MG63 (cell line): ENCODE results near the gene IL1B. TPM values are rescaled to one million over a fixed set of nuclear protein-coding genes. Genes with fewer than 3 reads are reported as not detected.

ENCODE experiments used
- DNase-seq: peaks from one replicate; pipeline ENCODE4 v3.0.0-alpha.2; 2020
- H3K27me3 ChIP-seq: fragments of 250-450 bp; sonication (Bioruptor Pico); 2 replicates; pipeline ENCODE4 v1.5.1; 2020; ENCODE audit warnings: mild to moderate bottlenecking, moderate library complexity
- H3K36me3 ChIP-seq: fragments of 250-450 bp; sonication (Bioruptor Pico); 2 replicates; pipeline ENCODE4 v1.5.1; 2020; ENCODE audit warnings: mild to moderate bottlenecking, moderate library complexity
- H3K4me3 ChIP-seq: fragments of 250-450 bp; sonication (Bioruptor Pico); 2 replicates; pipeline ENCODE4 v1.5.1; 2020; ENCODE audit warnings: mild to moderate bottlenecking, moderate library complexity
- H3K9me3 ChIP-seq: fragments of 250-450 bp; sonication (Bioruptor Pico); 2 replicates; pipeline ENCODE4 v1.5.1; 2020; ENCODE audit warnings: mild to moderate bottlenecking, moderate library complexity
- total RNA-seq: library from RNA; depleted of rRNA; stranded (reverse); fragments of >200 nt; shearing (Covaris generic); gene quantifications from 2 replicates; pipeline ENCODE4 v1.2.3, GENCODE V29; 2014; ENCODE audit warnings: low replicate concordance

IL1B gene
- total RNA-seq, 1 experiment from 2014 or later = 21.6 TPM

DNA sequence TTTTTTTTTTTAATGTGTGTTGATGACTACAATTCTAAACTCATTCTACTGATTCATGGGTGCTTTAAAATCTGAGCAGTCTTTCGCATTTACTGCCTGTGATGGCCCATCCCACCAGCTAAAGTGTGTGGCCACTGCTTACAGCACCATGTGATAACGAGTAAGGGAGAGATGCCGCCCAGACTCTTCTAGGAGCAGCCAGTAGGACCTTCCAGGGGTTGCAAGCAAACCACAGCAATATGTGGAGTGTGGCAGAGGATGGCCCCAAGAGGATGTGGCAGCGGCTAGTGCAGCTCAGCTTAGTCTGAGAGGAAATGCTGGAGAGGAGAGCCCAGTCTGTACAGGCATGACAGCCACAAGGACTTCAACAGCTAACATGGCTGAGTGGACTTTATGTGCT, 14.9 kb downstream of the IL1B start:
- no peak overlapping the region for H3K4me3 ChIP-seq
- H3K36me3 ChIP-seq = no peaks in the 10 kb centered on the region; the same call in 1 of the 2 replicates
- H3K9me3 ChIP-seq = no peaks in the 10 kb centered on the region
- H3K27me3 ChIP-seq = no peaks in the 10 kb centered on the region
- DNase-seq = no peak

DNA sequence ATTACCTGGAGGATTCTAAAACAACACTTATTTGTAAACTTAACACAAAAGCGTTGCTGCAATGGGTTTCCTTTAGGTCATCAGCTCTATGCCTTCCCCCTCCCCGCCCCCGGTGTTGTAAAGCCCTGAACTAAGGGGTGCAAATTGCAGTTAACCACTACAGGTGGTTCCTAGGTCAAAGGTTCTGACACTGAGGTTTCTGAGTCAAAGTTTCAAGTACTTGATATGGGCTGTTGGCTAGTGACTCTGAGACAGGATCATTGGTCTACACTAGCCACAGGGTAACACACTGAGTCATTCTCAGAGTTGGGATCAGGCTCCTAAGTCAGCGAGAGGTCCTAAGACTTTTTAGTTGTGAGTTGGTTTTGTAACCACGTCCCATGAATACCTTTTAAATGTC, 15.4 kb downstream of the IL1B start:
- no peak for DNase-seq
- Histone ChIP-seq H3K4me3 (no peak overlapping the region), H3K27me3 (no peaks in the 10 kb centered on the region), H3K36me3 (no peaks in the 10 kb centered on the region; the same call in 1 of the 2 replicates), H3K9me3 (no peaks in the 10 kb centered on the region)

DNA sequence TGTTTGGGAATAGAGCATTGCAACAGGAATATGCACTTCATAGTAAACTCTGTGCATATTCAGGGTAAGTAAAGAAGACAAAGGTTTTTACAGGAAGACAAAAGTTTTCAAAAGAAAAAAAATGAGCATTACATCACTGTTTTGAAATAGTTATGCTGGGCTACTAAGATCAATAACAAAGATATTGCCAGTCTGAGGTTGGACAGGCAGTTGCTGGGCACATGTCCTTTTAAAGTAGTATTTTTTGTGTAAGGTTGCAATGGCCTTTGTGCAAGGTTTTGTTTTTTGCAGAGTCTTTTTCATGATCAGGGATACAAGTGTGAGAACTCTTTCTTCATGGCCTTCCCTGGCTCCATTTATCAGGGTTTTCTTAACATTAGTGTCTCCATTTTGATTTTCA, 16.2 kb downstream of the IL1B start:
- DNase-seq = no peak
- Histone ChIP-seq H3K27me3 (no peaks in the 10 kb centered on the region), H3K4me3 (no peak overlapping the region), H3K36me3 (no peaks in the 10 kb centered on the region; the same call in 1 of the 2 replicates), H3K9me3 (no peaks in the 10 kb centered on the region)

DNA sequence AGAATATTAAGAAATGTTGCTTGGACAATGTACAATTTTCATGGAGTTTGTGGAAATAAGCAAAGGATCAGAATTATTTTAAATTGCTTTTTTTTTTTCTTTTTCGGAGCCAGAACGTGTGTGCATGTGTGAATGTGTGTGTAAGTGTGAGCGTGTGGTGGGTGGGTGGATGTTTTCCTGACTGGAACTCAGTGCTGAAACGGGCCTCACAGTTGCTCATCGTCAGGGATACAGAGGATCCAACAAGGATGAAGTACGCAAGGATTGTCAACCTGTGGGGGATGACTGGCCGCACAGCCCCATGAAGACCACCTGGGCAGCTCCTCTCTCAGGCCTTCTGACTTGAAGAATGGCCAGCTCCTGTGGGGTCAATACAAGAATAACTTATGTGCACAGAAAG, 17.5 kb downstream of the IL1B start:
- Histone ChIP-seq H3K27me3 (no peaks in the 10 kb centered on the region), H3K4me3 (no peak overlapping the region)
- no peak for DNase-seq

DNA sequence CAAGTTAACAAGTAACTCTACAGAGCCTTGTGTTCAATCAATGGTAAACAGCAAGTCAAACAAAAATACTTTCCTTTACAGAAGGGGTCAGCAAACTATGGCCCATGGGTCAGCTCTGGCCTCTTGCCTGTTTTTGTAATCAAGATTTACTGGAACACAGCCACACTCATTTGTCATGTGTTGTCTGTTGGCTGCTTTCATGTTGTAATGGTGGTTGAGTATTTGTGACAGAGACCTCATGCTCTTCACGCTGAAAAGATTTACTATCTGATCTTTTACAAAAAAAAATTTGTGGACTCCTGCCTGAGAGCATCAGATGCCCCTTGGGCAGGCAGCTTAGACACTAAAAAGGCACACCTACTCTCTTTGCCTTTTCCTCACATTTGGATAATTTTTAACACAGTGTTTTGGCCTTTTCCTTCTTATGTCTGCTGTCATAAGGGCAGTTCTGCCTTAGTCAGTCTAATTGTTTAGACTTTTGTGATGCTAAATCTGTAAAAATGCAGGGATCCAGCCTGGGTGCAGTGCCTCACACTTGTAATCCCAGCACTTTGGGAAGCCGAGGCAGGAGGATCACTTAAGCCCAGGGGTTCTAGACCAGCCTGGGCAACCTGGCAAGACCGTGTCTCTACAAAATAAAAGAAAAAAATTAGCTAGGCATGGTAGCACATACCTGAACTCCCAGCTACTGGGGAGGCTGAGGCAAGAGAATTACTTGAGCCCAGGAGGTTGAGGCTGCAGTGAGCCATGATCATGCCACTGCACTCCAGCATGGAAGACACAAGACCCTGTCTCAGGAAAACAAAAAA, 18.3 kb downstream of the IL1B start:
- no peaks in the 10 kb centered on the region for H3K9me3 ChIP-seq
- H3K4me3 ChIP-seq = no peak overlapping the region
- no peaks in the 10 kb centered on the region for H3K27me3 ChIP-seq
- DNase-seq = no peak
- H3K36me3 ChIP-seq = no peaks in the 10 kb centered on the region

More for the DNA sequence above, 17.5 kb downstream of the IL1B start:
- no peaks in the 10 kb centered on the region for H3K36me3 ChIP-seq
- H3K9me3 ChIP-seq = no peaks in the 10 kb centered on the region

DNA sequence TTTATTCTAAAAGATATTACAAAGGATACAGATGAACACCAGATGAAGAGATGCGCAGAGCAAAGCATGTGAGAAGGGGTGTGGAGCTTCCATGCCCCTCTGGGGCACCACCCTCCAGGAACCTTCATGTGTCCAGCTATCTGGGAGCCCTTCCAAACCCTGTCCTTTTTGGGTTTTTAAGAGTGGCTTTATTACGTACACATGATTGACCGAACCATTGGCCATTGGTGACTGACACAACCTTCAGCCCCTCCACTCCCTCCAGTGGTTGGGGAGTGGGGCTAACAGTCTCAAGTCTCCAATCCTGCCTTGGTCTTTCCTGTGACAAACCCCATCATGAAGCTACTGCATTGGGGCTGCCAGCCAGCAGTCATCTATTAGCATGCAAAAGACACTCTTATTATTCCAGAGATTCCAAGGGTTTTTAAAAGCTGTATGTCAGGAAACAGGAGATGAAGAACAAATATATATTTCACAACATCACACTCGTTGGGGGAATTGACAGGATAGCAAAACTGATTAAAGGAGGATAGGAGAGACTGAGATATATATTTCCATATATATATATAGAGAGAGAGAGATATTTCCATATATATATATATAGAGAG, 19.4 kb downstream of the IL1B start:
- no peaks in the 10 kb centered on the region for H3K36me3 ChIP-seq
- no peaks in the 10 kb centered on the region for H3K9me3 ChIP-seq
- no peaks in the 10 kb centered on the region for H3K27me3 ChIP-seq
- no peak overlapping the region for H3K4me3 ChIP-seq
- DNase-seq = no peak

DNA sequence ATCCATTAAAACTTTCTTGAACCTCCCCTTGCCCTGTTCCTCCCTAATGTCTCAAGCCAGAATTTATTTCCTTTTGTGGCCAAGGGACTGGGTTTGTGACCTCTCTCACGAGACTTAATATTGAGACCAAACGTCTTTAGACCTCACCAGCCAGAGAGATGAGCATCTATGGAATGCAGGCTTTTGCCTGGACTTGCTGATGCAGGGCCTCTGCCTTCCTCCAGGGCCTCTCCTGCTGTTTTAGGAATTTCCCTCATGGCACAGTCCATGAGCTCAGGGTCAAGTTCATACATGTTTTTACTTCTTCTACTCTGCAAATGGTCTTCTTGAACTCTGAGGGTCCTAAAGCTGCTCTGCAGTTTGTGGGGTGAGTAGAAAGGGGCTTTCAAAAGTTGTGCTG, 22.3 kb downstream of the IL1B start:
- no peaks in the 10 kb centered on the region for H3K27me3 ChIP-seq
- no peaks in the 10 kb centered on the region for H3K9me3 ChIP-seq
- H3K36me3 ChIP-seq = no peaks in the 10 kb centered on the region
- peak; percentile 79 for DNase-seq
- H3K4me3 ChIP-seq = no peak overlapping the region

DNA sequence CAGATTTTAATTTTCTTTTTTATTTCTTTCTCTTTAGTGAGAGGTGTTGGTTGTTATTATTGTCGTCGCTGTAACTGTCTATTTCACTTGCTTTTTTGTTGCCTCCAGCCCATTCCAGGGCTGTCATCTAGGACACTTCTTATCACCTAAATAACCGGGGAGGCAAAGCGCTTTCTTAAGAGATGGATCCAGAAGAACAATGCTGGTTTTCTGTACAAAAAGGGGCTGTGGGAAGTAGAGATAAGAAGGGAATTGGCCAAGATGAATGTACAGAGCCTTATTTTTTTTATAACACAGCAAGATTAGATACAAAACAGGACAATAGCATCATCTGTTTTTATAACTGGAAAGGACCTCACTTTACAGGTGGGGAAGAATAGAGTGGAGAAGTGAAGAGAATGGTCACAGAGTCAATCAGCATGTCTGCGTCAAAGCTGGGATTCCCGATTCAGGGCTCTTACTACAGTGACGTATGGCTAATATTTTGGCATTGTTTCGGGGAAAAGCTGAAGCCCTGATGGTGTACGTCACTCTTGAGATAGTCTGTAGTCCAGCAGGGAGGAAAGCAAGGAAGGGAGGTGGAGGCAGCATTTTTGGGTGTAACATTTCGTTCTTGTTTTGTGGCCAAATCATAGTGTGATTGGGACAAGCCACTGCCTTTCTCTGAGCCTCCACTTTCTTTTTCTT, 23.2 kb downstream of the IL1B start:
- Histone ChIP-seq H3K36me3 (no peaks in the 10 kb centered on the region), H3K27me3 (no peaks in the 10 kb centered on the region)
- no peak for DNase-seq

DNA sequence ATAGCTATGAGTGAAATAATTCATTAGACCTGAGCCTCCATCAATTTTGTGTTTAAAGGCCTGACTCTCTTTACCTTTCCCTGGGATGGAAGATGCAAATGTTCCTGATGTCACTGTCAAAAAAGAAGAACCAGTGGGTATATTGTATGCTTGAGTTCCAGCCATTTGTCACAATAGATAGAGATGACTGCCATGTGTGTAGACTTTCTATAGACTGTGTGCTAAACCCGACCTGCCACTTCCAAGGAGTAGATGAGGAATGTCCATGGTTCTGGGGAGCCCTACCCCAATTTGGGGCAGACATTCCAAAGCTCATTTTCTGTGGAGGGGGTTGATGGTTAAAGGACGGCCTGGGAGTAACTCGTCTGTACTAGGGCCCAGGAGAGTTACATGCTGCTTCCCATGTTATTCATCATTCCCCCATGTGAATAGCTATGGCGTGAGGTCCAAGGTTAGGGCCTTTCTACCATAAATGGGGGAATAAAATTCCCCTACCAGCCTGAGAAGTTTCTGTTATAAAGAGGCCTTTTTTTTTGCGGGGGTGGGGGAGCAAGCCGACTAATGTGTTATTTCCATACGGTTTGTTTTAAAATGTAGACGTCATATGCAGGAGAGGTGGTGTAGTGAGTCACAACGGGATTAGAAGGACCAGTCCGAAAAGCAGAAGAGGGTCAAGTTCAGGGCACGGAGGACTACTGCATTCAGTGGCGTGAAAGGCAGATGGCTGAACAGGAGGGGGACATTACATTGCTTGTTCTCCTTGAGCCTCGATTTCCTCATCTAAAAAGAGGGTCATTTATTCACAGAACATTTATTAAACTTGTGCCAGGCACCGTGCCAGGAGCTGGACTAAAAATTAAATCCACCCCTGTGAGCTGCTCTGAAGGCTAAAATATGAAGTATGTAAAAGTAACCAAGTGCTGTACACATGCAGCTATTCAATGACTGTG, 24.0 kb downstream of the IL1B start:
- Histone ChIP-seq H3K4me3 (no peak overlapping the region), H3K9me3 (no peaks in the 10 kb centered on the region), H3K36me3 (no peaks in the 10 kb centered on the region), H3K27me3 (no peaks in the 10 kb centered on the region)
- peak; percentile 71 for DNase-seq

More for the DNA sequence above, 23.2 kb downstream of the IL1B start:
- Histone ChIP-seq H3K9me3 (no peaks in the 10 kb centered on the region), H3K4me3 (no peak overlapping the region)

DNA sequence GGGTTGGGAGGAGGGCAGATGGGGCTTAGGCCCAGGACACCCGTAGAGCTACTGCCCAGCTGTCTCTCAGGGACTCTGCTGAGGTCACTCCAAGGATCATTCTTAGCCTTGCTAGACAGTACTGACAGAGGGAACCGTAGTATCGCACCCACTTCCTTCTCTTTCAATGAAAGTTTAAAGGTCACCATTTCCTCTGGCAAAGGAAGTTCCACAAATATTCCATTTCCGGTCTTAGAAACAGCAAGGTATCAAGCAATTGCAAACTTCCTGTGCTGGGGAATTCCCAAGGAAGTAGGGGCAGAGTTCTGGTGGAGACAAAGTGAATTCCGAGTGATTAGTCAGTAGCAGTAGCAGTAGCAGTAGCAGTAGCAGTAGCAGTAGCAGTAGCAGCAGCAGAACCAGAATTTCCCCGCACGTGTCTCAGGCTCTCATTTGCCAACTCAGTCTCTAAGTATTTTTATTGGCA, 24.7 kb downstream of the IL1B start:
- H3K27me3 ChIP-seq = no peaks in the 10 kb centered on the region

DNA sequence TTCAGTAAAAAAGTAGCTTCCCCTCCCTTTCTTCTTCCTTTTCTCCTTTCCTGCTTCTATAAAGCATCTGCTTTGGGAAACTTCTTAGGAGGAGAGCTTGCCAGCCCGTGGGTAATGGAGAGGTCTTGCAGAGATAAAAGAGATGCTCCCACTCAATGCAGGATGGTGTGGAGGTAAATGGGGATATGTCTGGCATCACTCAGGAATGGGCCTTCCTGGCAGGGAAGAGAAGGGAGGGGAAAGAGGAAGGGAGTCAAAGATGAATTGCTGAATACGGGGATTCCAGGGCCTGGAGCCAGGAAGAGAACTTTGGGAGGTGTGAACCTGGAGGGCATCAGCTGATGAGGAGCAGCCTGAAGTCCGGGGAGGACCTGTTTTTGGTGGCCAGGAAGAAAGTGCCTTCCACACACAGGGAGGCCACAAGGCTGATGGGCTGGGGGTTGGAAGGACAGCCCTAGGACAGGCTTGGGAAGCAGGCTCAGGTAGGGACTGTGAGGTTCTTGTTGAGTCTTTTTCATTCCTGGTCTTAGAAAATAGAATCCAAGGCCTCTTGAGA, 25.2 kb downstream of the IL1B start:
- Histone ChIP-seq H3K4me3 (no peak overlapping the region), H3K27me3 (no peaks in the 10 kb centered on the region), H3K36me3 (no peaks in the 10 kb centered on the region), H3K9me3 (no peaks in the 10 kb centered on the region)
- DNase-seq = no peak

More for the DNA sequence above, 24.7 kb downstream of the IL1B start:
- peak; percentile 79 for DNase-seq
- H3K9me3 ChIP-seq = no peaks in the 10 kb centered on the region
- no peak overlapping the region for H3K4me3 ChIP-seq
- no peaks in the 10 kb centered on the region for H3K36me3 ChIP-seq

DNA sequence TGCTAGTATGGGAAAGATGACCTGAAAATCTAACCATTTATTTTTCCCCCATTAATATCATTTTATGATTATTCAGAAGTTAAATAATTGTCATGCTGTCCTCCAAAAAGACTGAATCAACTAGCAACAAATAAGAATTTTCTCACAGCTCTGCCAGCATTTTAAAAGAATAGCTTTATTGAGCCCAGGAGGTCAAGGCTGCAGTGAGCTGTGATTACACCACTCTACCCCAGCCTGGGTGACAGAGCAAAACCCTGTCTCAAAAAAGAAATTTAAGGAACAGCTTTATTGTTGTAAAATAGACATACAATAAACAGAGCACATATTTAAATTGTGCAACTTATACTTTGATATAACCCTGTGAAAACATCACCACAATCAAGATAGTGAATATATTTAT, 27.5 kb downstream of the IL1B start:
- Histone ChIP-seq H3K9me3 (no peaks in the 10 kb centered on the region), H3K27me3 (no peaks in the 10 kb centered on the region), H3K36me3 (no peaks in the 10 kb centered on the region), H3K4me3 (no peak overlapping the region)
- no peak for DNase-seq

DNA sequence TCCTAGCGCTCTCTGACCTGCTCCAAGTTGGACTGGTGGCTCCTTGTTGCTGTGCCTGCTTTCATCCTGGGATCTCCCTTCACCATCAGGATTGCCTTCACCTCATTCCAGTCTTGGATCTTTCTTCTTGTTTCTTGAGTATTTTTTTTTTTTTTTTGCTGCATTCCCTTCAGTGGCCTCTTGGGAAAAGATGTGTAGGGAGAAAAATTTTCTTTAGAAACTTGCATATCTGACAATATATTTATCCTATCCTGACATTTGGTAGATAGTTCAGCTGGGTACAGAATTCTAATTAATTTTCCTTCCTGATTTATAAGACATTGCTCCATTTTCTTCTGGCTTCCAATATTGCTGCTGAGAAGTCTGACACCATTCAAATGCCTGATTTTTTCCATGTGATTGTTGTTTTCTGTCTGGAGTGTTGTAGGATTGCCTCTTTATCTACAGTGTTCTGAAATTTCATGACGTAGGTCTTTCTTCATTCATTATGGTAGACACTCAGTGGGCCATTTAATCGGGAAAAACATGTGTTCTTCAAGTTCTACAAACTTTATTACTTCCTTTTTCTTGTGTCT, 29.3 kb downstream of the IL1B start:
- DNase-seq = no peak
- Histone ChIP-seq H3K4me3 (no peak overlapping the region), H3K27me3 (no peaks in the 10 kb centered on the region), H3K36me3 (no peaks in the 10 kb centered on the region), H3K9me3 (no peaks in the 10 kb centered on the region)

DNA sequence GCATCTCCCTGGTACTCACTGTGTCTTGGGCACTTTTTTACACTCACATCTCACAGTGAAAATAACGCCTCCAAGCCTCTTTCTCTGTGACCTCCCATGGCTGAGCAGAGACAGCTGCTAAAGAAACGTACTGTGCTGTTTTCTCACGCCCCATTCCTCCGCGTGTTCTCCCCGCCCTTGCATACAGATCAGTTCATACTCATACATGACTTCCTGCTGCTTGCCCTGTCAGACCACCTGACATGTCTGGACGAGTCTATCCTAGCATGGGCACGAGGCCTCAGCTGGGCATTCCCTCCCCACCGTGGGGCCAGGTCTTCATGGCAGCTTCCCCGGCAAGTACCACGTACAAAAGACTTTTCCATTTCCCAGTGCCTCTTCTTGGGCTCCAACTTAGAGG, 31.0 kb downstream of the IL1B start:
- Histone ChIP-seq H3K27me3 (no peaks in the 10 kb centered on the region), H3K9me3 (no peaks in the 10 kb centered on the region), H3K4me3 (no peak overlapping the region), H3K36me3 (no peaks in the 10 kb centered on the region)
- DNase-seq = no peak

DNA sequence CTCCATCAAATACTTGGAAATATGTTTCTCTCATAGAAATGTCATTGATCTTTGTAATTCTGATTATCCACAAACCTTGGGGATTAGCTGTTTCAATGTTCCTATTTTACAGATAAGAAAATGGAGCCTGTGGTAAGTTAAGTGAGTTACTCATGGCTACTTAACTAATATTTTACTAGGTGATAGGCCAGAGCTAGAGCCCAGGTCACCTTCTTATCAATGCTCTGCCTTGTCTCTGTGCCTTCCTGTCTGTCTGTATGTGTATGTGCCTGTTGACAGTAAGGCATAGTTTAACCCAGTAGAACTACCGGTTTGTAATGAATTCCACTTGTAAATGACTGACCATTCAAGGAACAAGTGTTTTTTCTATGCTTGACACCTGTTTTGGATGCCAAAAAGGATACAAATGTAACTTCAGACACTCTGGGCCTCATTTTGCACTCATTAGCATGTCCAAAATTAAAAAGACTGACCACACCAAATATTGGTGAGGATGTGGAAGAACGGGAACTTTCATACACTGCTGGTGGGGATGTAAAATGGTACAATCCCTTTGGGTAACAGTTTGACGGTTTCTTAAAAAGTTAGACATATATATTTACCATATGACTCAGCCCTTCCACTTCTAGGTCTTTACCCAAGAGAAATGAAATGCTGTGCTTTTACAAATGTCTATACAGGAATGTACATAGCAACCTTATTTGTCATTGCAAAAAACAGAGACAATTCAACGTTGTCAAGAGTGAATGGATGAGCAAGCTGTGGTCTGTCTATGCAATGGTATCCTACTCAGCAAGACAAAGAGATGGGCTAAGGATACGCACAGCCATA, 32.7 kb downstream of the IL1B start:
- Histone ChIP-seq H3K36me3 (no peaks in the 10 kb centered on the region), H3K4me3 (no peak overlapping the region), H3K9me3 (no peaks in the 10 kb centered on the region), H3K27me3 (no peaks in the 10 kb centered on the region)
- DNase-seq = no peak
